ENCODE results near the gene FAM8A1.

FAM8A1 gene, protein sequence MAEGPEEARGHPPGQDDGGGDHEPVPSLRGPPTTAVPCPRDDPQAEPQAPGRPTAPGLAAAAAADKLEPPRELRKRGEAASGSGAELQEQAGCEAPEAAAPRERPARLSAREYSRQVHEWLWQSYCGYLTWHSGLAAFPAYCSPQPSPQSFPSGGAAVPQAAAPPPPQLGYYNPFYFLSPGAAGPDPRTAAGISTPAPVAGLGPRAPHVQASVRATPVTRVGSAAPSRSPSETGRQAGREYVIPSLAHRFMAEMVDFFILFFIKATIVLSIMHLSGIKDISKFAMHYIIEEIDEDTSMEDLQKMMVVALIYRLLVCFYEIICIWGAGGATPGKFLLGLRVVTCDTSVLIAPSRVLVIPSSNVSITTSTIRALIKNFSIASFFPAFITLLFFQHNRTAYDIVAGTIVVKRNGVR

DNA sequence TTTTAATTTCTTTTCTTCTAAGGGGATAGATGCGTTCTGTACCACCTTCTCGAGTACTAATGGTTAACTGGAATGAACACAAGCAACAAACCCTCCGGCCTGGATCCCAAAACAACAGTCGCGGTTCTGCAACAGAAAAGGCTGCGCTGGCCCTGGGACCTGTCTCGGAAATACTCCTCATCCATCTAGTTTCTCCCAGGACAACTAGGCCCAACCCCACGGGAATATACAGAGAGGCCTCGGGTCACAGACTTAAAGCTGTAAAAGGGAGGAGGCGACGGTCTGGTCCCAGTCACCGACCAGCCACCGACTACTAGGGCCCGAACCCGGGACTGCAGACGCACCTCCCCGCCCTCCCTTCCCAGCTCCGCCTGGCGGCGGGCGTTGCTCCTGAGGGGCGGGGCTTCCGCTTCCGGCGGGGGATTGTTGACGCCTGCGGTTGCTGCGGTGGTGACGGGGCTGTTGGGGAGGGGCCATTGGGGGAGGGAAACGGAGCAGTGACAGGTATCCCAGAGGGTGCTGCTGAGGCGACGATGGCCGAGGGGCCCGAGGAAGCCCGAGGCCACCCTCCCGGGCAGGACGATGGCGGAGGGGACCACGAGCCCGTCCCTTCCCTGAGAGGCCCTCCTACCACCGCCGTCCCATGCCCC, at the start of gene FAM8A1:
TSS of gene FAM8A1 (plus strand) at position 426 of the 650 bp plus-strand sequence. CDS start at position 534, 108 bp downstream.
- DNase-seq (ENCODE audit: low read depth, low spot score), result no peak
- H3K4me3 ChIP-seq (ENCODE audit: low read depth, low read length), result peak within 1 kb of the TSS; percentile 91
- ChIA-PET POLR2A (interaction anchor here (0.6 kb wide), 1 partner anchor 253 kb away, joined by 3 read pairs; no protein-coding TSS in a partner anchor), CTCF (interaction anchor here (0.7 to 5.0 kb wide), 6 partner anchors 10 to 446 kb away, joined by 3 to 20 read pairs (median 8); no protein-coding TSS in a partner anchor)
- TF ChIP-seq, protein P1, sequence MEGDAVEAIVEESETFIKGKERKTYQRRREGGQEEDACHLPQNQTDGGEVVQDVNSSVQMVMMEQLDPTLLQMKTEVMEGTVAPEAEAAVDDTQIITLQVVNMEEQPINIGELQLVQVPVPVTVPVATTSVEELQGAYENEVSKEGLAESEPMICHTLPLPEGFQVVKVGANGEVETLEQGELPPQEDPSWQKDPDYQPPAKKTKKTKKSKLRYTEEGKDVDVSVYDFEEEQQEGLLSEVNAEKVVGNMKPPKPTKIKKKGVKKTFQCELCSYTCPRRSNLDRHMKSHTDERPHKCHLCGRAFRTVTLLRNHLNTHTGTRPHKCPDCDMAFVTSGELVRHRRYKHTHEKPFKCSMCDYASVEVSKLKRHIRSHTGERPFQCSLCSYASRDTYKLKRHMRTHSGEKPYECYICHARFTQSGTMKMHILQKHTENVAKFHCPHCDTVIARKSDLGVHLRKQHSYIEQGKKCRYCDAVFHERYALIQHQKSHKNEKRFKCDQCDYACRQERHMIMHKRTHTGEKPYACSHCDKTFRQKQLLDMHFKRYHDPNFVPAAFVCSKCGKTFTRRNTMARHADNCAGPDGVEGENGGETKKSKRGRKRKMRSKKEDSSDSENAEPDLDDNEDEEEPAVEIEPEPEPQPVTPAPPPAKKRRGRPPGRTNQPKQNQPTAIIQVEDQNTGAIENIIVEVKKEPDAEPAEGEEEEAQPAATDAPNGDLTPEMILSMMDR (IDR thresholded peaks at IDR 0.05; ENCODE audit: insufficient read depth, low read length, missing control alignments), result peak; percentile 73

DNA sequence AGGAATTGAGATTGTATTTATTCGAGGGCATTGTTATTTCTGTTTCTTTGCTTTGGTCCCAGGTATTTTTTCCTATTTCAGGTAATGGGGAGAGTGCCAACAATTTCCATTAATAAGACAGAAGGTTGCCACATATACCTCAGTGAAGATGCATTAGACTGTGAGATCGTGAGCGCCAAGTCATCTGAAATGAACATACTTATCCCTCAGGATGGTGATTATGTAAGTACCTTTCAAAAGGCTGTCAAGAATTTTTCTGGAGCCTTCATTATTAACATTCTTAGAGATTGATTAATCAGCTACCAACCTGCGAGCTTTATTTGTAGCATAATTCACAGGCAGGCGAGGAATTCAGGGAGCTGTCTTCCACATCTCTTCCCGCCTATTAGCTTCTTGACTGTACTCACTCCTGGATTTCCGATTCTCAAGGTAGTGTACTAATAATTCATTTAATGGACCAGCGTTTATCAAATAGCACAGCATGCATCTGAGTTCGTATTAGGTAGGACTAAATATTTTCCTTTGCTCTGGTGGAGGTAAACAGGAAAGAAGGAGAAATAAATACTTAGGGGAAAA, 48.6 kb upstream of the FAM8A1 start:
- TF ChIP-seq, protein P1 (IDR thresholded peaks at IDR 0.05; ENCODE audit: insufficient read depth, low read length, missing control alignments), result no peak
- ChIA-PET CTCF (interaction anchor here (0.9 to 1.6 kb wide), 3 partner anchors 10 to 22 kb away, joined by 3 to 4 read pairs (median 3); no protein-coding TSS in a partner anchor), POLR2A (no interaction called here)
- no peak for DNase-seq (ENCODE audit: low read depth, low spot score)
- no peak overlapping the region for H3K4me3 ChIP-seq (ENCODE audit: low read depth, low read length)

DNA sequence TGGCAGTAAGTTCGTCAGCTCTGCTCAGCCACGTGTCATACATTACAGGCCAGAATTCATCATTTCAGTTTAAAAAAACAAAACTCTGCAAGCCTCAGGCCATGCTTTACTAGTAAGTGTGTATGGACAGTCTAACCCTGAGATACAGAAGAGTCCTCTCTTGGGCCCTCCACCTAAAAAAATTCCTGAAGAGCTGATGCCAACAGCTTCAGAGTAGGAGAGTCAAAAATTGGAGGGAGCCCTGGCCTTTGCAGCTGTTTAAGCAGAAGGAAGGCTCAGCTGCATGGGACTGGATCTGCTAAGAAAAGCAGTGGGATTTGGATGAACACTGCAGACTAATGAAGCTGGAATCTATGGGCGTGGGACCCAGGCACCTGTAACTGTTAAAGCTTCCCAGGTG, 47.2 kb upstream of the FAM8A1 start:
- TF ChIP-seq, protein P1 (IDR thresholded peaks at IDR 0.05; ENCODE audit: insufficient read depth, low read length, missing control alignments), result no peak
- POLR2A ChIA-PET, result no interaction called here
- DNase-seq (ENCODE audit: low read depth, low spot score), result no peak
- CTCF ChIA-PET, result interaction anchor here (0.7 to 2.0 kb wide), 3 partner anchors 9 to 396 kb away, joined by 3 to 4 read pairs (median 4); no protein-coding TSS in a partner anchor
- H3K4me3 ChIP-seq (ENCODE audit: low read depth, low read length), result no peak overlapping the region

DNA sequence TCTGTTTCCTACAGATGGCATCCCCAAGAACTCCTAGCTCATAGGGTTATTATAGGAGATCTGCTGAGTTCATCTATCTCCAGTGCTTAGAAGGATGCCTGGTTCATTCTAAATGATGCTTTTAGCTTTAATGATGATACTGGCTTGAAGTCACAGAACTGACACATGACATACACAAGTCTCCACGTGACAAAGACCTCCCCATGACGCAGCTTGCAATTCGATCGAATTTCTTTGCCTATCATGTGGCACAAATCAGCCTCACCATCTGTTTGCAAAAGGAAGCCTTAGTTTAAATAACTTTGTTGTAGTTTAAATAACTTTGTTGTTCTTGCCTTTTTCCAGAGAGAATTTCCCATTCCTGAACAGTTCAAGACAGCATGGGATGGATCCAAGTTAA, 44.1 kb upstream of the FAM8A1 start:
- no peak for DNase-seq (ENCODE audit: low read depth, low spot score)
- H3K4me3 ChIP-seq (ENCODE audit: low read depth, low read length), result no peak overlapping the region
- TF ChIP-seq, protein P1 (IDR thresholded peaks at IDR 0.05; ENCODE audit: insufficient read depth, low read length, missing control alignments), result no peak
- POLR2A ChIA-PET, result no interaction called here
- CTCF ChIA-PET, result no interaction called here

DNA sequence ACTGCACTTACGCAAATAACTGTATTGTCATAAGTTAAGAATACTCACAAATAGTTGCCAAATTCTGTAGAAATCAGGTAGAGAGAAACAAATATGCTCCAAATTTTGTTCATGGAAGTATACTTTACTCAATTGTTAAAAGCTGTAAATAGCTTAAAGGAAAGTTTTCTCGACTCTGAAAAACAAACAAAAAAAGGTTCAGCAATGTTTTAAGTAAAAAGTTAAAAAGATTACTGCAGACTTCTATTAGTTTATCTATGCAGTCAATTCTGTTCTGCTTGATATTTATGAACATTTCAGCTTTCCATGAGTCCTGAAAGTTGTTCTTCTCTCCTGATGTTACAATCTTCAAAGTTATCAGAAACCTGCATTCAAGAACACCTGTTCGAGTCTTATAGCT, 37.5 kb upstream of the FAM8A1 start:
- ChIA-PET CTCF (no interaction called here), POLR2A (no interaction called here)
- DNase-seq (ENCODE audit: low read depth, low spot score), result no peak
- TF ChIP-seq, protein P1 (IDR thresholded peaks at IDR 0.05; ENCODE audit: insufficient read depth, low read length, missing control alignments), result no peak
- no peak overlapping the region for H3K4me3 ChIP-seq (ENCODE audit: low read depth, low read length)

DNA sequence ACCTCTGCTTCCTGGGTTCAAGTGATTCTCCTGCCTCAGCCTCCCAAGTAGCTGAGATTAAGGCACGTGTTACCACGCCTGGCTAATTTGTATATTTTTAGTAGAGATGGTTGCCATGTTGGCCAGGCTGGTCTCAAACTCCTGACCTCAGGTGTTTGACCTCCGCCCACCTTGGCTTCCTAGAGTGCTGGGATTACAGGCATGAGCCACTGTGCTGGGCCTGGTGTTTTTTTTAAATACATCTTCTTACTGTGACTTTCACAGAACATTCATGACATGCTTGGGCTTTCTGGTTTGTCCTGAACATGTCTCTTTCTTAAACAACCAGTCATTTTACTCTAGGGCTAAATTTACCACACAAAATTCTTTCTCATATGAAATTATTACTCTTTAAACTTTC, 34.7 kb upstream of the FAM8A1 start:
- no peak overlapping the region for H3K4me3 ChIP-seq (ENCODE audit: low read depth, low read length)
- TF ChIP-seq, protein P1 (IDR thresholded peaks at IDR 0.05; ENCODE audit: insufficient read depth, low read length, missing control alignments), result no peak
- no peak for DNase-seq (ENCODE audit: low read depth, low spot score)
- ChIA-PET POLR2A (no interaction called here), CTCF (interaction anchor here (1.5 kb wide), 1 partner anchor 19 kb away, joined by 4 read pairs; no protein-coding TSS in a partner anchor)
